Measurements from ENCODE around the gene SOCS7.

DNA sequence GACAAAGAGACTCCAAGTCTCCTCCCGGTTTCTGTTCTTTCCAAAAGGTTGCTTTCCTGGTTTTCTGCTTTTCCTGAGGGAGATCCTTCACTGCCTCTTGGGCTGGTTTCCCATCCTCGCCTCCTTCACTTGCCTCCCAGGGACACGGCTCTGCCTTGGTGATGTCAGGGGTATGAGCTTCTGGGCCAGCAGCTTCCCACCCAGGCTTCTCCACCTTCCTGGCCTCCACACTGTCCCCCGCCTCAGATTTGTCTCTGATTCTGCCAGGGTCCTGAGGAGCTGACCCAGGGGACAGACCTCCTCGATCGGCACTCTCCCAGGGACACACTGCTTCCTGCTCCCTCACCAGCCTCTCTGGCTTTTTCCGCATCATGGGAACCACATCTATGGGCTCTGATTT, 22.4 kb upstream of the SOCS7 start:
- TF ChIP-seq, protein P1, sequence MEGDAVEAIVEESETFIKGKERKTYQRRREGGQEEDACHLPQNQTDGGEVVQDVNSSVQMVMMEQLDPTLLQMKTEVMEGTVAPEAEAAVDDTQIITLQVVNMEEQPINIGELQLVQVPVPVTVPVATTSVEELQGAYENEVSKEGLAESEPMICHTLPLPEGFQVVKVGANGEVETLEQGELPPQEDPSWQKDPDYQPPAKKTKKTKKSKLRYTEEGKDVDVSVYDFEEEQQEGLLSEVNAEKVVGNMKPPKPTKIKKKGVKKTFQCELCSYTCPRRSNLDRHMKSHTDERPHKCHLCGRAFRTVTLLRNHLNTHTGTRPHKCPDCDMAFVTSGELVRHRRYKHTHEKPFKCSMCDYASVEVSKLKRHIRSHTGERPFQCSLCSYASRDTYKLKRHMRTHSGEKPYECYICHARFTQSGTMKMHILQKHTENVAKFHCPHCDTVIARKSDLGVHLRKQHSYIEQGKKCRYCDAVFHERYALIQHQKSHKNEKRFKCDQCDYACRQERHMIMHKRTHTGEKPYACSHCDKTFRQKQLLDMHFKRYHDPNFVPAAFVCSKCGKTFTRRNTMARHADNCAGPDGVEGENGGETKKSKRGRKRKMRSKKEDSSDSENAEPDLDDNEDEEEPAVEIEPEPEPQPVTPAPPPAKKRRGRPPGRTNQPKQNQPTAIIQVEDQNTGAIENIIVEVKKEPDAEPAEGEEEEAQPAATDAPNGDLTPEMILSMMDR (IDR thresholded peaks at IDR 0.05; ENCODE audit: poor library complexity) = no peak
- TF ChIP-seq EZH2phosphoT487 (IDR thresholded peaks at IDR 0.05; ENCODE audit: low read depth, severe bottlenecking, unreplicated experiment) (no peak), EZH2 (IDR thresholded peaks at IDR 0.05; ENCODE audit: borderline replicate concordance) (no peak)

Data from hepatocyte (in vitro differentiated cells).